Ishikawa (cell line): Measurements from ENCODE around the gene ACP6.

Experiments
- CEBPB ChIP-seq: IDR thresholded peaks from 2 replicates; pipeline ENCODE4 v1.6.1; 2012
- CREB1 ChIP-seq: IDR thresholded peaks from 2 replicates; pipeline ENCODE4 v1.6.1; 2012; ENCODE audit warnings: low read depth
- EGR1 ChIP-seq: IDR thresholded peaks from 2 replicates; pipeline ENCODE4 v1.6.1; 2012
- EP300 ChIP-seq: IDR thresholded peaks from 2 replicates; pipeline ENCODE4 v1.6.1; 2012; ENCODE audit warnings: borderline replicate concordance
- FOXM1 ChIP-seq: IDR thresholded peaks from 2 replicates; pipeline ENCODE4 v1.6.1; 2012; ENCODE audit warnings: low read depth, borderline replicate concordance
- RAD21 ChIP-seq: IDR thresholded peaks from 2 replicates; pipeline ENCODE4 v1.6.1; 2012; ENCODE audit warnings: low read depth
- TAF1 ChIP-seq: IDR thresholded peaks from 2 replicates; pipeline ENCODE4 v1.6.1; 2012; ENCODE audit warnings: low read depth, mild to moderate bottlenecking
- TCF12 ChIP-seq: IDR thresholded peaks from 2 replicates; pipeline ENCODE4 v1.6.1; 2012; ENCODE audit warnings: low read depth
- TEAD4 ChIP-seq: IDR thresholded peaks from 2 replicates; pipeline ENCODE4 v1.6.1; 2012
- YY1 ChIP-seq: IDR thresholded peaks from 2 replicates; pipeline ENCODE4 v1.6.1; 2012; ENCODE audit warnings: low read depth
- TF ChIP-seq, protein P1 (sequence below): IDR thresholded peaks from 2 replicates; pipeline ENCODE4 v1.6.1; 2012
- TF ChIP-seq, protein P2 (sequence below): IDR thresholded peaks from 2 replicates; pipeline ENCODE4 v1.6.1; 2012; ENCODE audit warnings: low read depth, mild to moderate bottlenecking
- TF ChIP-seq, protein P3 (sequence below): IDR thresholded peaks from 2 replicates; pipeline ENCODE4 v1.6.1; 2012

DNA sequence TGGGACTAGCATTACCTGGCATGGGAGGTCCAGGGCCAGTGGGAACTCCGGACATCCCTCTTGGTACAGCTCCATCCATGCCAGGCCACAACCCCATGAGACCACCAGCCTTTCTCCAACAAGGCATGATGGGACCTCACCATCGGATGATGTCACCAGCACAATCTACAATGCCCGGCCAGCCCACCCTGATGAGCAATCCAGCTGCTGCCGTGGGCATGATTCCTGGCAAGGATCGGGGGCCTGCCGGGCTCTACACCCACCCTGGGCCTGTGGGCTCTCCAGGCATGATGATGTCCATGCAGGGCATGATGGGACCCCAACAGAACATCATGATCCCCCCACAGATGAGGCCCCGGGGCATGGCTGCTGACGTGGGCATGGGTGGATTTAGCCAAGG lies 45.8 kb downstream of the ACP6 start:
- TF ChIP-seq, protein P1, sequence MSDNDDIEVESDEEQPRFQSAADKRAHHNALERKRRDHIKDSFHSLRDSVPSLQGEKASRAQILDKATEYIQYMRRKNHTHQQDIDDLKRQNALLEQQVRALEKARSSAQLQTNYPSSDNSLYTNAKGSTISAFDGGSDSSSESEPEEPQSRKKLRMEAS: no peak
- no peak for TF ChIP-seq EP300
- no peak for TF ChIP-seq TAF1
- no peak for TF ChIP-seq EGR1
- no peak for TF ChIP-seq CREB1
- TF ChIP-seq, protein P2, sequence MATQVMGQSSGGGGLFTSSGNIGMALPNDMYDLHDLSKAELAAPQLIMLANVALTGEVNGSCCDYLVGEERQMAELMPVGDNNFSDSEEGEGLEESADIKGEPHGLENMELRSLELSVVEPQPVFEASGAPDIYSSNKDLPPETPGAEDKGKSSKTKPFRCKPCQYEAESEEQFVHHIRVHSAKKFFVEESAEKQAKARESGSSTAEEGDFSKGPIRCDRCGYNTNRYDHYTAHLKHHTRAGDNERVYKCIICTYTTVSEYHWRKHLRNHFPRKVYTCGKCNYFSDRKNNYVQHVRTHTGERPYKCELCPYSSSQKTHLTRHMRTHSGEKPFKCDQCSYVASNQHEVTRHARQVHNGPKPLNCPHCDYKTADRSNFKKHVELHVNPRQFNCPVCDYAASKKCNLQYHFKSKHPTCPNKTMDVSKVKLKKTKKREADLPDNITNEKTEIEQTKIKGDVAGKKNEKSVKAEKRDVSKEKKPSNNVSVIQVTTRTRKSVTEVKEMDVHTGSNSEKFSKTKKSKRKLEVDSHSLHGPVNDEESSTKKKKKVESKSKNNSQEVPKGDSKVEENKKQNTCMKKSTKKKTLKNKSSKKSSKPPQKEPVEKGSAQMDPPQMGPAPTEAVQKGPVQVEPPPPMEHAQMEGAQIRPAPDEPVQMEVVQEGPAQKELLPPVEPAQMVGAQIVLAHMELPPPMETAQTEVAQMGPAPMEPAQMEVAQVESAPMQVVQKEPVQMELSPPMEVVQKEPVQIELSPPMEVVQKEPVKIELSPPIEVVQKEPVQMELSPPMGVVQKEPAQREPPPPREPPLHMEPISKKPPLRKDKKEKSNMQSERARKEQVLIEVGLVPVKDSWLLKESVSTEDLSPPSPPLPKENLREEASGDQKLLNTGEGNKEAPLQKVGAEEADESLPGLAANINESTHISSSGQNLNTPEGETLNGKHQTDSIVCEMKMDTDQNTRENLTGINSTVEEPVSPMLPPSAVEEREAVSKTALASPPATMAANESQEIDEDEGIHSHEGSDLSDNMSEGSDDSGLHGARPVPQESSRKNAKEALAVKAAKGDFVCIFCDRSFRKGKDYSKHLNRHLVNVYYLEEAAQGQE: no peak
- TF ChIP-seq TCF12: no peak
- TF ChIP-seq FOXM1: no peak
- no peak for TF ChIP-seq RAD21
- no peak for TF ChIP-seq TEAD4
- TF ChIP-seq CEBPB: no peak
- TF ChIP-seq YY1: no peak
- TF ChIP-seq, protein P3, sequence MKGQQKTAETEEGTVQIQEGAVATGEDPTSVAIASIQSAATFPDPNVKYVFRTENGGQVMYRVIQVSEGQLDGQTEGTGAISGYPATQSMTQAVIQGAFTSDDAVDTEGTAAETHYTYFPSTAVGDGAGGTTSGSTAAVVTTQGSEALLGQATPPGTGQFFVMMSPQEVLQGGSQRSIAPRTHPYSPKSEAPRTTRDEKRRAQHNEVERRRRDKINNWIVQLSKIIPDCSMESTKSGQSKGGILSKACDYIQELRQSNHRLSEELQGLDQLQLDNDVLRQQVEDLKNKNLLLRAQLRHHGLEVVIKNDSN: no peak
